Fibroblast of lung (primary cell): Measurements from ENCODE around the gene SORCS2. TPM values are rescaled to one million over a fixed set of nuclear protein-coding genes. Genes with fewer than 3 reads are reported as not detected.

Source experiments
- DNase-seq, 2 donors: peaks; one replicate each; pipeline versions ENCODE4 v3.0.0 to v3.0.0-alpha.2; 2010; ENCODE audit warnings: low read depth in 2 of 2
- H2AFZ ChIP-seq: 2 replicates; pipeline ENCODE4 v1.5.1; 2012; ENCODE audit warnings: low read length, control low read depth, inconsistent platforms
- H3K27ac ChIP-seq: 2 replicates; pipeline ENCODE4 v1.5.1; 2011; ENCODE audit warnings: low read length, control low read depth; ENCODE audit not compliant: insufficient read depth
- H3K27me3 ChIP-seq: 2 replicates; pipeline ENCODE4 v1.5.1; 2011; ENCODE audit warnings: mild to moderate bottlenecking, low read length; ENCODE audit not compliant: control insufficient read depth, insufficient read depth
- H3K36me3 ChIP-seq: 2 replicates; pipeline ENCODE4 v1.5.1; 2011; ENCODE audit warnings: low read length; ENCODE audit not compliant: control insufficient read depth, insufficient read depth
- H3K4me1 ChIP-seq: 2 replicates; pipeline ENCODE4 v1.5.1; 2011; ENCODE audit warnings: low read length; ENCODE audit not compliant: control insufficient read depth, insufficient read depth; ENCODE audit errors: extremely low read depth
- H3K4me2 ChIP-seq: 2 replicates; pipeline ENCODE4 v1.5.1; 2011; ENCODE audit warnings: low read length, control low read depth; ENCODE audit not compliant: insufficient read depth; ENCODE audit errors: extremely low read depth
- H3K4me3 ChIP-seq, 4 experiments: fragments of 200-600 bp in 1 of 4; sonication (generic) in 1 of 4; replicated peaks in 1 of 4; 2 replicates each; pipeline ENCODE4 v1.5.1; 2011 to 2016; ENCODE audit warnings: low read length in 4 of 4, low read depth in 3 of 4, mild to moderate bottlenecking in 3 of 4, control low read depth in 2 of 4, inconsistent platforms in 1 of 4, mixed read lengths in 1 of 4; ENCODE audit not compliant: insufficient read depth in 1 of 4; ENCODE audit errors: control extremely low read depth in 1 of 4
- H3K79me2 ChIP-seq: 2 replicates; pipeline ENCODE4 v1.5.1; 2012; ENCODE audit warnings: mild to moderate bottlenecking, low read length, inconsistent platforms; ENCODE audit not compliant: control insufficient read depth, insufficient read depth
- H3K9ac ChIP-seq: 2 replicates; pipeline ENCODE4 v1.5.1; 2011; ENCODE audit warnings: mild to moderate bottlenecking, low read length, control low read depth; ENCODE audit not compliant: insufficient read depth
- H3K9me3 ChIP-seq: 2 replicates; pipeline ENCODE4 v1.5.1; 2012; ENCODE audit warnings: low read depth, low read length; ENCODE audit not compliant: control insufficient read depth, insufficient read depth
- H4K20me1 ChIP-seq: 2 replicates; pipeline ENCODE4 v1.5.1; 2011; ENCODE audit warnings: low read length; ENCODE audit not compliant: control insufficient read depth, insufficient read depth; ENCODE audit errors: extremely low read depth
- EZH2 ChIP-seq: IDR thresholded peaks from 2 replicates; pipeline ENCODE4 v1.5.1; 2012; ENCODE audit warnings: low read length, control low read depth, mild to moderate bottlenecking; ENCODE audit errors: missing control alignments
- polyA plus RNA-seq, 2 donors: library from polyadenylated mRNA; depleted of rRNA in 1 of 2; stranded (reverse) in 1 of 2; unstranded in 1 of 2; fragments of >200 nt; gene quantifications; 2 replicates each; pipeline ENCODE4 v1.2.1, GENCODE V29; 2011 to 2012; ENCODE audit warnings: missing spikeins in 1 of 2
- total RNA-seq: library from RNA; depleted of rRNA; stranded (reverse); fragments of >200 nt; gene quantifications from 2 replicates; pipeline ENCODE4 v1.2.1, GENCODE V29; 2014
- TF ChIP-seq, protein P1 (sequence below), 2 donors: IDR thresholded peaks in 1 of 2; conservative IDR thresholded peaks in 1 of 2; 1 replicate in 1 of 2; 2 replicates in 1 of 2; pipeline ENCODE4 v1.5.1; 2011 to 2012; ENCODE audit warnings: low read length in 2 of 2, control low read depth in 1 of 2, inconsistent platforms in 1 of 2, low read depth in 1 of 2, mild to moderate bottlenecking in 1 of 2

The SORCS2 gene
- total and polyA plus RNA-seq, 2 donors (not counting 1 experiment from before 2014, with no cell fraction given): 0.17 to 0.41 TPM

DNA sequence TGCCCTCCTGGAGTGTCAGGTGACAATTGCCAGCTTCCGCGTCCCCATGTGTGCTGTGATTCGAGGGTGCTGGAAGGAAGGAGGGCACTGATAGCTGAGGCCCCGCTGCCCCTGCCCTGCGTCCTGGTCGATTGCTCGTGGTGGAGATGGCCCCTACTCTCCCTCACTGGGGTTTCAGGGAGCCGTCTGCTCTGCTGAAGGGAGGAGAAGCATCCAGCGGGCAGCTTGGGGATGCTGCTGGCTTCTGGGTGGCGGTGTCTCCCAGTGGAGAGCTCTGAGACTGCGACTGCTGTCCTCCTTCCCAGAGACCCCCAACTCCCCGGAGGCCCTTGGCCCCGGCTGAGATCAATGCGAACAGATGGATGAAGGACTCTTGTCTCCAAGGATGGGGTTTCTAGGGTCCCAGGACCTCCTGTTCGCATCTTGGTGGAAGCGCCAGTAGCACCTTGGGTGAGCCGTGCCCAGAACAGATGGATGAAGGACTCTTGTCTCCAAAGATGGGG is 143.8 kb downstream of the SORCS2 start:
- Histone ChIP-seq H3K4me1 (no peaks in the 10 kb centered on the region), H3K36me3 (no peaks in the 10 kb centered on the region), H3K79me2 (no peaks in the 10 kb centered on the region), H3K27ac (no peak overlapping the region), H3K4me2 (no peak overlapping the region), H3K4me3 (no peak overlapping the region), H4K20me1 (no peaks in the 10 kb centered on the region), H3K9ac (no peak overlapping the region), H3K27me3 (no peaks in the 10 kb centered on the region), H3K9me3 (no peaks in the 10 kb centered on the region), H2AFZ (no peak overlapping the region)
- TF ChIP-seq, protein P1, sequence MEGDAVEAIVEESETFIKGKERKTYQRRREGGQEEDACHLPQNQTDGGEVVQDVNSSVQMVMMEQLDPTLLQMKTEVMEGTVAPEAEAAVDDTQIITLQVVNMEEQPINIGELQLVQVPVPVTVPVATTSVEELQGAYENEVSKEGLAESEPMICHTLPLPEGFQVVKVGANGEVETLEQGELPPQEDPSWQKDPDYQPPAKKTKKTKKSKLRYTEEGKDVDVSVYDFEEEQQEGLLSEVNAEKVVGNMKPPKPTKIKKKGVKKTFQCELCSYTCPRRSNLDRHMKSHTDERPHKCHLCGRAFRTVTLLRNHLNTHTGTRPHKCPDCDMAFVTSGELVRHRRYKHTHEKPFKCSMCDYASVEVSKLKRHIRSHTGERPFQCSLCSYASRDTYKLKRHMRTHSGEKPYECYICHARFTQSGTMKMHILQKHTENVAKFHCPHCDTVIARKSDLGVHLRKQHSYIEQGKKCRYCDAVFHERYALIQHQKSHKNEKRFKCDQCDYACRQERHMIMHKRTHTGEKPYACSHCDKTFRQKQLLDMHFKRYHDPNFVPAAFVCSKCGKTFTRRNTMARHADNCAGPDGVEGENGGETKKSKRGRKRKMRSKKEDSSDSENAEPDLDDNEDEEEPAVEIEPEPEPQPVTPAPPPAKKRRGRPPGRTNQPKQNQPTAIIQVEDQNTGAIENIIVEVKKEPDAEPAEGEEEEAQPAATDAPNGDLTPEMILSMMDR (conservative IDR thresholded peaks at IDR 0.05 in 1 of 2, IDR thresholded peaks at IDR 0.05 in 1 of 2; ENCODE audit: low read depth in 1 of 2, low read length in 2 of 2): no peak
- no peak for TF ChIP-seq EZH2
- DNase-seq: no peak

DNA sequence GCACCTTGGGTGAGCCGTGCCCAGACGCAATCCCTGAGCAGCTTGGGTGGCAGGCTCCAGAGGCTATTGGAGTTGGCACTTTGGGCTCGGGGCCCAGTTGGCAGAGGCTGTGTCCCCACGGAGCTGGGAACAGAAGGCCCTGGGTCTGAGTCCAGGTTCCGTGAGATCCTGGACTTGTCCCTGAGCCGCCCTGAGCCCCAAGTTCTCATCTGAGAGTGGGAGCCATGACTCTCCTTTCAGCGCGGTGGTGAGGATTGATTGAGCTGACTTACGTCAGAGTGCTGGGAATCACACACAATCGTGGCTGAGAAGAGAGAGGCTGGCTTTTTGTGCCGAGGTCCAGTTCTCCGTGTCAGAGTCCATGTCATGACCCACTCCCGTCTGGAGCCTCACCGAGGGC is 144.4 kb downstream of the SORCS2 start:
- no peaks in the 10 kb centered on the region for H4K20me1 ChIP-seq

DNA sequence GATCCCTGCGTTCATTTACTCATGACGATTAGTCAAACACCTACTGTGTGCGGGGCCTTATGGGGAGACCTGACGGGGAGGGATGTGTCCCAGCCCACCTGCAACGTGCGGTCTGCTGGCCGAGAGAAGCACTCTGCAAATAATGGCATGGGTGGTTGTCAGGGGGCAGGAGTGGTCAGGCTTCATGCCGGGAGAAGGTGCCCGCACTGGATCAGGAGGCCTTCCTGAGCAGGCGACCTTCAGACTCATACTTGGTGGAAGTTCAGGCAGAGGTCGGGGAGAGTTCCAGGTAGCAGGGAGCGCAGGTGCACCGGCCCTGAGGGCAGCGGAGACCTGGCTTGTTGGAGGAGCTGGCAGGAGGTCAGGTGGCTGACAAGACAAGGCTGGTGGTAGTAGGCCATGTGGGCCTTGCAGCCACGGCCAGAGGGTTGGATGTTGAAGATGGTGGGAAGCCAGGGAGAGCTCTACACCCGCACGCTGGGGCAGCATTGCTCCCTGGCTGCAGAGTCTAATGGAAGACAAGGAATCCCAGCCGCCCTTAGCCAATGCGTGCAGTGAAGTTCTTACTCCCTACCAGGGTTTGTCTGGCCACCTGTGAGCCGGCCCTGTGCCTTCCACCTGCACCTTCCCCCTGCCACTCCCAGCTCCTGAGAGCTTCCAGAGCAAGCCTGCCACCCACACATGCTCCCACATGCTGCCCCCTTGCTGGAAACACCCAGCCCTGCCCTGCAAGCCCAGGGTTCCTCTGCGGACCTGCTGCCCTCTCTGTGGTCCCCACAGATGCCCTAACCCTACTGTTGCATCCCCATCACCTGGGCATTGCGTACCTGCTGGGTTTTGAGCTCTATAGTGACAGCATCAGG is 145.1 kb downstream of the SORCS2 start:
- Histone ChIP-seq H2AFZ (no peak overlapping the region), H3K4me2 (no peak overlapping the region)
- no peak for DNase-seq

More for the DNA sequence above, 144.4 kb downstream of the SORCS2 start:
- no peak for DNase-seq
- no peaks in the 10 kb centered on the region for H3K4me1 ChIP-seq
- no peaks in the 10 kb centered on the region for H3K79me2 ChIP-seq
- H3K36me3 ChIP-seq: no peaks in the 10 kb centered on the region
- H3K4me2 ChIP-seq: no peak overlapping the region
- H3K27ac ChIP-seq: no peak overlapping the region
- no peak overlapping the region for H3K4me3 ChIP-seq
- H2AFZ ChIP-seq: no peak overlapping the region
- no peaks in the 10 kb centered on the region for H3K9me3 ChIP-seq
- no peak overlapping the region for H3K9ac ChIP-seq
- no peak for TF ChIP-seq EZH2
- TF ChIP-seq, protein P1 (conservative IDR thresholded peaks at IDR 0.05 in 1 of 2, IDR thresholded peaks at IDR 0.05 in 1 of 2; ENCODE audit: low read depth in 1 of 2, low read length in 2 of 2): no peak
- H3K27me3 ChIP-seq: no peaks in the 10 kb centered on the region

More for the DNA sequence above, 145.1 kb downstream of the SORCS2 start:
- H3K79me2 ChIP-seq: no peaks in the 10 kb centered on the region
- no peaks in the 10 kb centered on the region for H3K27me3 ChIP-seq
- no peak overlapping the region for H3K9ac ChIP-seq
- no peak overlapping the region for H3K27ac ChIP-seq
- H3K9me3 ChIP-seq: no peaks in the 10 kb centered on the region
- no peaks in the 10 kb centered on the region for H3K36me3 ChIP-seq
- no peak for TF ChIP-seq EZH2
- TF ChIP-seq, protein P1 (conservative IDR thresholded peaks at IDR 0.05 in 1 of 2, IDR thresholded peaks at IDR 0.05 in 1 of 2; ENCODE audit: low read depth in 1 of 2, low read length in 2 of 2): no peak
- no peaks in the 10 kb centered on the region for H4K20me1 ChIP-seq
- H3K4me3 ChIP-seq: no peak overlapping the region
- no peaks in the 10 kb centered on the region for H3K4me1 ChIP-seq
